ENCODE measurements around the gene COQ5.
A peak's percentile ranks its signal among the peaks of the same experiment; 100 is the strongest.
"Not testable (repeated sequence)": the region's sequence is repeated elsewhere in the genome, so short reads cannot be mapped to it uniquely, and the experiment has no call there.

The COQ5 gene

GRCh38 chr12:120522568-120522967 lies 6.4 kb downstream of the COQ5 start:
- DNase-seq, result no peak

GRCh38 chr12:120519324-120519723 lies 9.6 kb downstream of the COQ5 start:
- DNase-seq, result not testable (repeated sequence)

- DNase-seq, result no peak
Observed at GRCh38 chr12:120515496-120515895, 13.5 kb downstream of the COQ5 start.

- no peak for DNase-seq
Observed at GRCh38 chr12:120514002-120514401, 15.0 kb downstream of the COQ5 start.

GRCh38 chr12:120508537-120508936 lies 20.4 kb downstream of the COQ5 start:
- no peak for DNase-seq

GRCh38 chr12:120504587-120504986 lies 24.4 kb downstream of the COQ5 start:
- DNase-seq, result no peak

GRCh38 chr12:120500581-120500980 lies 28.4 kb downstream of the COQ5 start:
- peak; percentile 23 for DNase-seq

- DNase-seq, result no peak
Observed at GRCh38 chr12:120498870-120499515, 30.0 kb downstream of the COQ5 start.

GRCh38 chr12:120497524-120498150 lies 31.3 kb downstream of the COQ5 start:
- no peak for DNase-seq

GRCh38 chr12:120496413-120497340 lies 32.3 kb downstream of the COQ5 start:
- peak; percentile 71 for DNase-seq

GRCh38 chr12:120495731-120496412 lies 33.1 kb downstream of the COQ5 start, which contains the start of gene DYNLL1:
TSS of gene DYNLL1 (plus strand) at chr12:120496113. CDS start at chr12:120496422, 309 bp downstream.
- peak; percentile 99 for DNase-seq

GRCh38 chr12:120495186-120495730 lies 33.7 kb downstream of the COQ5 start:
- DNase-seq, result peak; percentile 51

GRCh38 chr12:120490833-120491512 lies 38.0 kb downstream of the COQ5 start:
- no peak for DNase-seq

GRCh38 chr12:120490325-120490724 lies 38.6 kb downstream of the COQ5 start:
- no peak for DNase-seq

- DNase-seq, result no peak
Observed at GRCh38 chr12:120489018-120489417, 39.9 kb downstream of the COQ5 start.

- DNase-seq, result no peak
Observed at GRCh38 chr12:120488057-120488640, 40.8 kb downstream of the COQ5 start.

- not testable (repeated sequence) for DNase-seq
Observed at GRCh38 chr12:120487552-120487951, 41.4 kb downstream of the COQ5 start.

GRCh38 chr12:120485961-120486881 lies 42.7 kb downstream of the COQ5 start:
- no peak for DNase-seq

- DNase-seq, result no peak
Observed at GRCh38 chr12:120483621-120484020, 45.3 kb downstream of the COQ5 start.

- DNase-seq, result no peak
Observed at GRCh38 chr12:120481022-120481767, 47.8 kb downstream of the COQ5 start.

Data from DMS53 (cell line).